H9 (cell line): ENCODE measurements around the gene CERCAM. TPM values are rescaled to one million over a fixed set of nuclear protein-coding genes. Genes with fewer than 3 reads are reported as not detected.
"Not testable (repeated sequence)": the region's sequence is repeated elsewhere in the genome, so short reads cannot be mapped to it uniquely, and the experiment has no call there.

Experiments
- DNase-seq: peaks from one replicate; pipeline ENCODE4 v3.0.0-alpha.2; 2017
- H2AFZ ChIP-seq: one replicate; pipeline ENCODE4 v1.6.1; 2013; ENCODE audit warnings: mild to moderate bottlenecking, low read length, control low read depth, moderate library complexity
- H2AK5ac ChIP-seq: 2 replicates; pipeline ENCODE4 v1.6.1; 2013; ENCODE audit warnings: low read length, control low read depth, mixed read lengths; ENCODE audit not compliant: insufficient read length
- H2BK120ac ChIP-seq: one replicate; pipeline ENCODE4 v1.6.1; 2013; ENCODE audit warnings: low read depth, mild to moderate bottlenecking, low read length, control low read depth, inconsistent platforms; ENCODE audit not compliant: poor library complexity, severe bottlenecking
- H2BK12ac ChIP-seq: 2 replicates; pipeline ENCODE4 v1.6.1; 2013; ENCODE audit warnings: low read length, control low read depth, mixed read lengths, low read depth; ENCODE audit not compliant: insufficient read length
- H2BK15ac ChIP-seq: 2 replicates; pipeline ENCODE4 v1.6.1; 2013; ENCODE audit warnings: low read depth, low read length, control low read depth
- H2BK20ac ChIP-seq: one replicate; pipeline ENCODE4 v1.6.1; 2013; ENCODE audit warnings: low read depth, mild to moderate bottlenecking, low read length, control low read depth, inconsistent platforms; ENCODE audit not compliant: poor library complexity, severe bottlenecking
- H2BK5ac ChIP-seq: 2 replicates; pipeline ENCODE4 v1.6.1; 2013; ENCODE audit warnings: low read length, control low read depth, mixed read lengths; ENCODE audit not compliant: insufficient read length
- H3K14ac ChIP-seq: 2 replicates; pipeline ENCODE4 v1.6.1; 2013; ENCODE audit warnings: low read length, control low read depth; ENCODE audit not compliant: insufficient read depth
- H3K18ac ChIP-seq: 2 replicates; pipeline ENCODE4 v1.6.1; 2013; ENCODE audit warnings: low read depth, mild to moderate bottlenecking, mixed read lengths, low read length, control low read depth; ENCODE audit not compliant: insufficient read length
- H3K23ac ChIP-seq: 2 replicates; pipeline ENCODE4 v1.6.1; 2013; ENCODE audit warnings: low read length, control low read depth, mixed read lengths, low read depth; ENCODE audit not compliant: insufficient read length
- H3K23me2 ChIP-seq: 2 replicates; pipeline ENCODE4 v1.6.1; 2013; ENCODE audit warnings: low read depth, mild to moderate bottlenecking, mixed read lengths, low read length, control low read depth; ENCODE audit not compliant: insufficient read length, poor library complexity, severe bottlenecking
- H3K27ac ChIP-seq: 2 replicates; pipeline ENCODE4 v1.5.1; 2013; ENCODE audit warnings: low read length, control low read depth, mixed read lengths, low read depth; ENCODE audit not compliant: insufficient read length
- H3K27me3 ChIP-seq: 2 replicates; pipeline ENCODE4 v1.6.1; 2013; ENCODE audit warnings: low read length, control low read depth, inconsistent platforms; ENCODE audit not compliant: insufficient read depth
- H3K4ac ChIP-seq: 2 replicates; pipeline ENCODE4 v1.6.1; 2013; ENCODE audit warnings: low read depth, mild to moderate bottlenecking, control low read depth, inconsistent platforms, low read length, moderate library complexity
- H3K4me1 ChIP-seq: 2 replicates; pipeline ENCODE4 v1.6.1; 2013; ENCODE audit warnings: low read length, control low read depth, inconsistent platforms; ENCODE audit not compliant: insufficient read depth
- H3K4me2 ChIP-seq: 2 replicates; pipeline ENCODE4 v1.6.1; 2013; ENCODE audit warnings: low read length, control low read depth, mixed read lengths; ENCODE audit not compliant: insufficient read length, insufficient read depth
- H3K56ac ChIP-seq: 2 replicates; pipeline ENCODE4 v1.6.1; 2013; ENCODE audit warnings: low read depth, mild to moderate bottlenecking, mixed read lengths, low read length, control low read depth; ENCODE audit not compliant: insufficient read length
- H3K79me1 ChIP-seq: 2 replicates; pipeline ENCODE4 v1.6.1; 2013; ENCODE audit warnings: low read depth, mild to moderate bottlenecking, moderate library complexity, low read length, control low read depth, inconsistent platforms; ENCODE audit not compliant: insufficient read depth, poor library complexity, severe bottlenecking
- H3K79me2 ChIP-seq: 2 replicates; pipeline ENCODE4 v1.6.1; 2013; ENCODE audit warnings: low read length, control low read depth, inconsistent platforms; ENCODE audit not compliant: insufficient read depth
- H3K9ac ChIP-seq: 2 replicates; pipeline ENCODE4 v1.6.1; 2013; ENCODE audit warnings: low read length, control low read depth, mixed read lengths; ENCODE audit not compliant: insufficient read length; ENCODE audit errors: extremely low read depth
- H3K9me3 ChIP-seq: one replicate; pipeline ENCODE4 v1.6.1; 2013; ENCODE audit warnings: low read depth, low read length, inconsistent platforms; ENCODE audit not compliant: control insufficient read depth
- H3T11ph ChIP-seq: one replicate; pipeline ENCODE4 v1.6.1; 2013; ENCODE audit warnings: mild to moderate bottlenecking, low read length, control low read depth, inconsistent platforms
- H4K20me1 ChIP-seq: one replicate; pipeline ENCODE4 v1.6.1; 2013; ENCODE audit not compliant: control insufficient read depth, insufficient read length, insufficient read depth
- H4K5ac ChIP-seq: 2 replicates; pipeline ENCODE4 v1.6.1; 2013; ENCODE audit warnings: low read depth, mild to moderate bottlenecking, mixed read lengths, low read length, control low read depth; ENCODE audit not compliant: insufficient read length
- H4K8ac ChIP-seq: replicated peaks from 2 replicates; pipeline ENCODE4 v1.6.1; 2013; ENCODE audit warnings: low read length, control low read depth, mixed read lengths, low read depth; ENCODE audit not compliant: insufficient read length
- H4K91ac ChIP-seq: 2 replicates; pipeline ENCODE4 v1.6.1; 2013; ENCODE audit warnings: low read depth, mild to moderate bottlenecking, moderate library complexity, mixed read lengths, low read length, control low read depth; ENCODE audit not compliant: insufficient read length
- H3K27ac Mint-ChIP-seq, 3 experiments: 2 replicates in 2 of 3; 3 replicates in 1 of 3; pipeline ENCODE4 v1.8.0; 2020 to 2021; ENCODE audit warnings: mixed read lengths in 3 of 3, mild to moderate bottlenecking in 1 of 3, moderate library complexity in 1 of 3
- H3K27me3 Mint-ChIP-seq: 2 replicates; pipeline ENCODE4 v1.8.0; 2021; ENCODE audit warnings: low read depth, mild to moderate bottlenecking, moderate library complexity, mixed read lengths
- H3K36me3 Mint-ChIP-seq, 3 experiments: 2 replicates in 2 of 3; 3 replicates in 1 of 3; pipeline ENCODE4 v1.8.0; 2020 to 2021; ENCODE audit warnings: low read depth in 3 of 3, mixed read lengths in 3 of 3; ENCODE audit not compliant: insufficient read depth in 1 of 3
- H3K4me1 Mint-ChIP-seq, 2 experiments: 2 replicates each; pipeline ENCODE4 v1.8.0; 2020; ENCODE audit warnings: mixed read lengths in 2 of 2
- H3K4me3 Mint-ChIP-seq, 2 experiments: 2 replicates in 1 of 2; 3 replicates in 1 of 2; pipeline ENCODE4 v1.8.0; 2020 to 2021; ENCODE audit warnings: mild to moderate bottlenecking in 2 of 2, mixed read lengths in 2 of 2, moderate library complexity in 1 of 2
- H3K9me3 Mint-ChIP-seq, 2 experiments: 2 replicates in 1 of 2; 3 replicates in 1 of 2; pipeline ENCODE4 v1.8.0; 2020; ENCODE audit warnings: mild to moderate bottlenecking in 2 of 2, mixed read lengths in 2 of 2, moderate library complexity in 1 of 2
- CTCF ChIP-seq: fragments of 200-600 bp; sonication (generic); conservative IDR thresholded peaks from 3 replicates; pipeline ENCODE4 v1.8.0; 2021; ENCODE audit warnings: antibody characterized with exemption, mild to moderate bottlenecking
- WGBS: extraction: QIAGEN DNeasy Blood & Tissue Kit; methylation state at CpG from one replicate; pipeline ENCODE4 v1.1.7; 2013; ENCODE audit warnings: missing lambda C conversion rate, low lambda C conversion rate, mixed read lengths; ENCODE audit not compliant: insufficient read length; ENCODE audit errors: extremely low coverage; 5-methylcytosine and 5-hydroxymethylcytosine counted together
- total RNA-seq: library from RNA; stranded (reverse); gene quantifications from 2 replicates; pipeline ENCODE4 v1.2.1, GENCODE V29; 2021

CERCAM gene
- total RNA-seq, 1 experiment from 2014 or later: 5.4 TPM

GRCh38 chr9:128412120-128412790, 8.4 kb upstream of the CERCAM start:
- no peaks in the 10 kb centered on the region for H3K36me3 Mint-ChIP-seq
- H3K79me1 ChIP-seq: no peaks in the 10 kb centered on the region
- H2BK12ac ChIP-seq: no peak overlapping the region
- no peak overlapping the region for H3K18ac ChIP-seq
- no peak overlapping the region for H3T11ph ChIP-seq
- TF ChIP-seq CTCF: peak; percentile 96
- peaks cover 3% of the 10 kb centered on the region for H3K23me2 ChIP-seq
- no peak overlapping the region for H3K27ac ChIP-seq
- H3K4ac ChIP-seq: no peak overlapping the region
- no peak overlapping the region for H3K14ac ChIP-seq
- no peak overlapping the region for H2BK5ac ChIP-seq
- H4K20me1 ChIP-seq: no peaks in the 10 kb centered on the region
- no peak overlapping the region for H2BK120ac ChIP-seq
- H3K9me3 ChIP-seq: no peaks in the 10 kb centered on the region
- H3K4me1 ChIP-seq: peaks cover 3% of the 10 kb centered on the region
- no peak overlapping the region for H3K56ac ChIP-seq
- H2BK20ac ChIP-seq: no peak overlapping the region
- no peak overlapping the region for H4K91ac ChIP-seq
- H3K4me2 ChIP-seq: no peak overlapping the region
- no peak overlapping the region for H3K27ac Mint-ChIP-seq
- peaks cover 35% of the 10 kb centered on the region; the same call in 1 of the 2 replicates for H3K27me3 ChIP-seq
- peaks cover 98% of the 10 kb centered on the region for H3K27me3 Mint-ChIP-seq
- H3K4me1 Mint-ChIP-seq: peaks cover 39 to 41% of the 10 kb centered on the region in 2 experiments
- DNase-seq: peak; percentile 95
- H2AFZ ChIP-seq: no peak overlapping the region
- WGBS: no CpG with 5 or more reads among the region's 13 CpGs
- no peak overlapping the region for H4K5ac ChIP-seq
- no peak overlapping the region for H2BK15ac ChIP-seq
- no peak overlapping the region for H4K8ac ChIP-seq
- no peak overlapping the region for H3K23ac ChIP-seq
- H3K9me3 Mint-ChIP-seq: peaks cover 0 to 6% of the 10 kb centered on the region in 2 experiments; a peak in 3 of 5 replicates
- H3K4me3 Mint-ChIP-seq: no peak overlapping the region; a peak in 1 of 5 replicates
- no peak overlapping the region for H2AK5ac ChIP-seq
- no peak overlapping the region for H3K9ac ChIP-seq
- no peaks in the 10 kb centered on the region for H3K79me2 ChIP-seq

- H3K18ac ChIP-seq, DNase-seq, H3K9me3 Mint-ChIP-seq, H4K8ac ChIP-seq, H4K20me1 ChIP-seq, H3K23me2 ChIP-seq, H2BK12ac ChIP-seq, H3K4me3 Mint-ChIP-seq, H2BK20ac ChIP-seq, H2BK120ac ChIP-seq, H3K27ac ChIP-seq, H2AK5ac ChIP-seq, H2BK15ac ChIP-seq, H3K79me1 ChIP-seq, H3K4me1 ChIP-seq, H4K5ac ChIP-seq, H3K4ac ChIP-seq, H3K14ac ChIP-seq, H3T11ph ChIP-seq, H3K9ac ChIP-seq, H3K27ac Mint-ChIP-seq, H3K36me3 Mint-ChIP-seq, H2BK5ac ChIP-seq, H4K91ac ChIP-seq, H3K9me3 ChIP-seq, H2AFZ ChIP-seq, H3K56ac ChIP-seq, H3K23ac ChIP-seq, H3K4me2 ChIP-seq, H3K79me2 ChIP-seq: not testable (repeated sequence)
- Mint-ChIP-seq H3K4me1 (peaks cover 32 to 34% of the 10 kb centered on the region in 2 experiments), H3K27me3 (peaks cover 99% of the 10 kb centered on the region)
- WGBS: no CpG with 5 or more reads among the region's 13 CpGs
- H3K27me3 ChIP-seq: peaks cover 27% of the 10 kb centered on the region; the same call in 1 of the 2 replicates
Measured at GRCh38 chr9:128413728-128414127, 6.9 kb upstream of the CERCAM start.
